ENCODE data around the gene EFCAB7.
A peak's percentile ranks its signal among the peaks of the same experiment; 100 is the strongest.

The EFCAB7 gene

GRCh38 chr1:63522891-63523728, at the start of gene EFCAB7, which contains the start of gene ITGB3BP:
Gene EFCAB7, plus strand, starts transcription at chr1:63523525. Its CDS starts 2,048 bp downstream, at chr1:63525573.
Gene ITGB3BP, minus strand, starts transcription at chr1:63523225. Its CDS starts 92 bp downstream, at chr1:63523133.
- peak; percentile 69 for DNase-seq

GRCh38 chr1:63475761-63476160, 47.6 kb upstream of the EFCAB7 start:
- DNase-seq = no peak

GRCh38 chr1:63480057-63480456, 43.3 kb upstream of the EFCAB7 start:
- DNase-seq = no peak

- DNase-seq = no peak
Observed at GRCh38 chr1:63486629-63487028, 36.7 kb upstream of the EFCAB7 start.

- DNase-seq = no peak
Observed at GRCh38 chr1:63487336-63488065, 35.8 kb upstream of the EFCAB7 start.

GRCh38 chr1:63497577-63497976, 25.7 kb upstream of the EFCAB7 start:
- no peak for DNase-seq

GRCh38 chr1:63498106-63498505, 25.2 kb upstream of the EFCAB7 start:
- DNase-seq = no peak

GRCh38 chr1:63501256-63501655, 22.1 kb upstream of the EFCAB7 start:
- no peak for DNase-seq

GRCh38 chr1:63506782-63507181, 16.5 kb upstream of the EFCAB7 start:
- DNase-seq = no peak

- DNase-seq = no peak
Observed at GRCh38 chr1:63509718-63510117, 13.6 kb upstream of the EFCAB7 start.

- DNase-seq = no peak
Observed at GRCh38 chr1:63512584-63512983, 10.7 kb upstream of the EFCAB7 start.

GRCh38 chr1:63516629-63517028, 6.7 kb upstream of the EFCAB7 start:
- DNase-seq = no peak

- DNase-seq = no peak
Observed at GRCh38 chr1:63523738-63524137, 413 bp downstream of the EFCAB7 start.

- DNase-seq = no peak
Observed at GRCh38 chr1:63524201-63524600, 876 bp downstream of the EFCAB7 start.

- no peak for DNase-seq
Observed at GRCh38 chr1:63532727-63533126, 9.4 kb downstream of the EFCAB7 start.

GRCh38 chr1:63533931-63534330, 10.6 kb downstream of the EFCAB7 start:
- DNase-seq = no peak

GRCh38 chr1:63534406-63534805, 11.1 kb downstream of the EFCAB7 start:
- DNase-seq = no peak

- DNase-seq = no peak
Observed at GRCh38 chr1:63537006-63537405, 13.7 kb downstream of the EFCAB7 start.

- DNase-seq = no peak
Observed at GRCh38 chr1:63537940-63538339, 14.6 kb downstream of the EFCAB7 start.

- DNase-seq = no peak
Observed at GRCh38 chr1:63545780-63546179, 22.5 kb downstream of the EFCAB7 start.

- DNase-seq = no peak
Observed at GRCh38 chr1:63547621-63548294, 24.4 kb downstream of the EFCAB7 start.

- no peak for DNase-seq
Observed at GRCh38 chr1:63548303-63548702, 25.0 kb downstream of the EFCAB7 start.

GRCh38 chr1:63548877-63549276, 25.6 kb downstream of the EFCAB7 start:
- no peak for DNase-seq

GRCh38 chr1:63555480-63555879, 32.2 kb downstream of the EFCAB7 start:
- no peak for DNase-seq

Measured in activated CD4-positive, alpha-beta T cell treated with anti-CD3 and anti-CD28 coated beads for 1 hour (primary cell).